Uterus (tissue), 2 donors: ENCODE results near the gene PIEZO2.
"Not testable (repeated sequence)": the region's sequence is repeated elsewhere in the genome, so short reads cannot be mapped to it uniquely, and the experiment has no call there.

Source experiments
- CTCF ChIP-seq, 4 experiments: fragments of 200-600 bp in 2 of 4; fragments of 450-650 bp in 2 of 4; sonication (generic) in 2 of 4; IDR thresholded peaks; one replicate each; pipeline ENCODE4 v1.5.1; 2016 to 2019; ENCODE audit warnings: antibody characterized with exemption in 4 of 4, mild to moderate bottlenecking in 2 of 4, moderate library complexity in 1 of 4
- POLR2A ChIP-seq, 2 donors: fragments of 450-650 bp; IDR thresholded peaks; one replicate each; pipeline ENCODE4 v1.6.1; 2016; ENCODE audit warnings: antibody characterized with exemption in 2 of 2, mild to moderate bottlenecking in 1 of 2, moderate library complexity in 1 of 2

GRCh38 chr18:10626606-10627213, 522.7 kb downstream of the PIEZO2 start:
- not testable (repeated sequence) for TF ChIP-seq CTCF, POLR2A (IDR thresholded peaks at IDR 0.05)
